GM18873 (cell line): Measurements from ENCODE around the gene TFG.

ENCODE experiments used
- ATAC-seq: cut with Tn5 transposase; IDR thresholded peaks from one replicate; pipeline ENCODE4 v1.9.1; 2021; ENCODE audit warnings: mild to moderate bottlenecking, moderate library complexity, moderate number of reproducible peaks; ENCODE audit not compliant: unreplicated experiment, low FRiP score

Gene TFG

DNA sequence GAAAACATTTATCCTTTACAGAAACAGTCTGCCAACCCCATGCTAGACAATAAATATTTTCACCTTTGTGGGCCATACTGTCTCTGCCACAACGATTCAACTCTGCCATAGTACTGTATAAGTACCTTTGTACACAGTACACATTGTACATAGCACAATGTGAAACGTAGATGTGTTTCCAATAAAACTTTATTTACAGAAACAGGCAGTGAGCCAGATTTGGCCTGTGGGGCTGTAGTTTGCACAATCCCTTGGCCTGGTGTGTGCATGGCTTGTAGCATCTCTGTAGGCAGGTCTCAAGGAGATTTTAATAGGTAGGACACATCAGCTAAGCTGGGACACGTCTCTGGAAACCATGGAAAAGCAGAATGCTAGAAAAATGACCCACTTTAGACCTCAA is 74.3 kb downstream of the TFG start:
- no peak for ATAC-seq

DNA sequence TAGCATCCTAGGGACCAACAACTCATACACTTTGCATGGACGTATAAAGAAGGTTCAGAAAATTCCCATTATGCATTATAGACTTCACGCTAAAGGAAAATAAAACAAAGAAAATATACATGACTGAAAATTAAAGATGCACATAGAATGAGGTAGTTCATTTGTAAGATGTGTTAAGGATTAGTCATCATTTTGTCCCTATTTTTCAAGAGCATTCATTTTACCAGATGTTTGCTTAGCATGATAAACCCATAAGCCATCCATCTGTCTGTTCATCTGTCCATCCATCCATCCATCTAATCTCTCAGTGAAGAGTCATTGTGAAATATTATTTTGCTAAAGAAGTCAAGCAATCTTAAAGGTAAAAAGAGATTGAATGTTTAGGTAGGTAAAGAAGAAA is 80.3 kb downstream of the TFG start:
- no peak for ATAC-seq

DNA sequence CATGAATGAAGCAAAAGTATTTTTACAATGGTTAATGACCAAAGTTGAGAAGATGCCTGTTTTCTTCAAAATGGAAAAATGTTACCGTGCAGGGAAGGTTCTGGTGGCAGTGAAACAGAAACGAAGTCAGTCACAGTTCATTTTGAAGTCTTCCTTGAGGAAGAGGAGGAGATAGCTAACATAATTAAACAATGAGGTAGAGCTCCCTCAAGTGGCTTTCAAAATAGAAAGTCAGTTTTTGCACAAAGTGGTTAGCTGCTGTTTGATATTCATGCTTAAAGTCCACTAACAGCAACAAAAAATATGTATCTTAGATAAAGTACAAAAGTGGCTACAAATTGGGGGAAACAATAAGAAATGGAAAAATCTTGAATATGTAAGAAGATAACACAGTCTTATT is 87.3 kb downstream of the TFG start:
- no peak for ATAC-seq

DNA sequence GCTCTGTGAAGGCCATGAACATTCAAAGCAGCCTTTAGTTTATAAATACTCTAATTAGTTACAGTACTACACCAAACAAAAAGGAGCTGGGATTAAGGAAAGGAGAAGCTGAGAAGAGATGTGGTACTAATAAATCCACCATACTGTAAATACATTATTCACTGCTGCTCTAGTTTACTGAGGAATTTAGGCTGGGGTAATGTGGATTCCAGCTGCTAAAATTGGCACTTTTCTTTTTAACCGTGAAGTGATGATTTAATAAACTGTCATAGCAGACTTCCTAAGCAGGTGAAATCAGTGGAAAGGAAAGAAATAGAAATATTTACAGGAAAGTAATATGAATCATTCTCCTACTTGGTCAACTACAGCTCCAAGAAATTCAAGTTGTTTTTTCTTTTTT is 88.7 kb downstream of the TFG start:
- ATAC-seq, result no peak
